ENCODE results near the gene PDE3A.

Gene PDE3A

GRCh38 chr12:20440408-20440807, 72.1 kb downstream of the PDE3A start:
- no peak overlapping the region for H3K27ac ChIP-seq
- TF ChIP-seq, protein P1, sequence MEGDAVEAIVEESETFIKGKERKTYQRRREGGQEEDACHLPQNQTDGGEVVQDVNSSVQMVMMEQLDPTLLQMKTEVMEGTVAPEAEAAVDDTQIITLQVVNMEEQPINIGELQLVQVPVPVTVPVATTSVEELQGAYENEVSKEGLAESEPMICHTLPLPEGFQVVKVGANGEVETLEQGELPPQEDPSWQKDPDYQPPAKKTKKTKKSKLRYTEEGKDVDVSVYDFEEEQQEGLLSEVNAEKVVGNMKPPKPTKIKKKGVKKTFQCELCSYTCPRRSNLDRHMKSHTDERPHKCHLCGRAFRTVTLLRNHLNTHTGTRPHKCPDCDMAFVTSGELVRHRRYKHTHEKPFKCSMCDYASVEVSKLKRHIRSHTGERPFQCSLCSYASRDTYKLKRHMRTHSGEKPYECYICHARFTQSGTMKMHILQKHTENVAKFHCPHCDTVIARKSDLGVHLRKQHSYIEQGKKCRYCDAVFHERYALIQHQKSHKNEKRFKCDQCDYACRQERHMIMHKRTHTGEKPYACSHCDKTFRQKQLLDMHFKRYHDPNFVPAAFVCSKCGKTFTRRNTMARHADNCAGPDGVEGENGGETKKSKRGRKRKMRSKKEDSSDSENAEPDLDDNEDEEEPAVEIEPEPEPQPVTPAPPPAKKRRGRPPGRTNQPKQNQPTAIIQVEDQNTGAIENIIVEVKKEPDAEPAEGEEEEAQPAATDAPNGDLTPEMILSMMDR (conservative IDR thresholded peaks at IDR 0.05): no peak

DNA sequence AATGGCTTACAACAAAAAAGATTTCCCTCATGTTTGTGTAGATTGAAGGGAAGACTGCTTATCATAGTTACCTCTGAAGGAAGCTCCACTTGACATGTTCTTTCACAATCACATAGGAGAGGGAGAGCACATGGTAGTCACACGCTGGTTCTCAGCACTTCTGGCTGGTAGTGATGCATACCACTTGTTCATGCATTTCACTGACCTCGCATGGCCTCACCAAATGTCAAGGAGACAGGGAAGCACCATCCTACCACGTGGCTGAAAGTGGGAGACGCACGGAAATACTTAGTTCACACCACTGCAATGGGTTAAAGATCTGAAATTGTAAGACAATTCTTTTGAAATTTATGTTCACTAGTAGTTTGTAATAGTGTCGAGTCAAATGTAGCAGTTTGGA, 74.0 kb downstream of the PDE3A start:
- no peak overlapping the region for H3K27ac ChIP-seq
- TF ChIP-seq, protein P1 (conservative IDR thresholded peaks at IDR 0.05): no peak

DNA sequence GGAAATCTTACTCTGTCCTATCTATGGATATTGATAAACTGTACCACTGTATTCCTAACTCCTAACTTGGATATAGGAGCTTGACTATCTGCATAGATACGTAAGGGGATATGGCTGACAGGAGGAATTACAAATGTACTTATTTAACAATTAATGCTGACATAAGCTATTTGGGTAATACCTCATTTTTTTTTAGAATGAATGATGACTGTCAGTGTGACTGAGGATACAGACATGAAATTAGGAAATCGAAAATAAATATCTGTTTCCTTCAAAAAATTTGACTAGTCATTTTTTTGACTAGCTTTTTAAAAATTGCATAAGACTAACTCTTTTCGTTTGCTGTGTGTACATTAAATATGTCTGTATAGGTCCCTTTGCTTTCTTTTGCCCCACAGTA, 74.9 kb downstream of the PDE3A start:
- TF ChIP-seq, protein P1 (conservative IDR thresholded peaks at IDR 0.05): no peak
- H3K27ac ChIP-seq: no peak overlapping the region

- TF ChIP-seq, protein P1 (conservative IDR thresholded peaks at IDR 0.05): no peak
- H3K27ac ChIP-seq: no peak overlapping the region
Observed at GRCh38 chr12:20443792-20444191, 75.5 kb downstream of the PDE3A start.

- TF ChIP-seq, protein P1 (conservative IDR thresholded peaks at IDR 0.05): no peak
- no peak overlapping the region for H3K27ac ChIP-seq
Observed at GRCh38 chr12:20444595-20445170, 76.3 kb downstream of the PDE3A start.

DNA sequence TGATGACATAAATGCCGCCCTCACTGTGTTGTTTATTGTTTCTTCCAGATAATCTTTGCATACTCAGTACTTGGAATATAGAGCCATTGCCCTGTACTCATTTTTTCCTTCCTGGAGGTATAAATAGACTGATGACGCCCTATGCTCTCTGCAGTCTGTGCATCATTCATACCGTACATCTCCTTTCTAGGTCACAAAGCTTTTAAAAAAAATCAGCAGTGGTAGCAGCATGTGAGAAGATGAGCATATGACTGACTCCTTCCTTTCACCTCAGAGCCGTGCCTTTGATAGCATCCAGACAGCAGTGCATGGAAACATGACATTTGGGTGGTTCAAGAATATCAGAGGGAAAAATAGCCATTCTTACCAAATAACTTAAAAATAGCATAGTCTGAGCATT, 77.3 kb downstream of the PDE3A start:
- H3K27ac ChIP-seq: no peak overlapping the region
- TF ChIP-seq, protein P1 (conservative IDR thresholded peaks at IDR 0.05): no peak

DNA sequence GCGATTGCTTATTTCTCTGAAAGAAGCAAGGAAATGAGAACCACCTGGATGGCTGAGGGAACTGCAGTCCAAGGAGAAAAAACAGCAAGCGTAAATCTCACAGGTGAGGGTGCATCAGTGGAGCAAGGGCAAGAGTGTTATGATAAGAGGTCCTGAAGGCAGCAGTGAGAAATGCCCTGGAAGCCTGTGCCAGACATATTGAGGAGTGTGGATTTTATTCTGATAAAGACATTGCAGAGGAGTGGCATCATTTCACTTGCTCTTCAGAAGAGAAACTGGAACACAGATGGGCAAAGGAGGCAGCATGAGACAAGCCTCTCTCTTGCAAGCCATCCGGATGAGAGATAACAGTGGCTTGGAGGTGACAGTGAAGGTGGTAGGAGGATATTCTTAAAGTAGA, 78.5 kb downstream of the PDE3A start:
- TF ChIP-seq, protein P1 (conservative IDR thresholded peaks at IDR 0.05): no peak
- no peak overlapping the region for H3K27ac ChIP-seq
